T-cell (primary cell): ENCODE measurements around the gene PTPRR. TPM values are rescaled to one million over a fixed set of nuclear protein-coding genes. Genes with fewer than 3 reads are reported as not detected.

Experiments used
- ATAC-seq, 4 experiments: fragments of 200-7000 bp in 3 of 4; fragments of 150-1000 bp in 1 of 4; cut with Tn5 transposase; replicated peaks in 1 of 4; 1 replicate in 3 of 4; 2 replicates in 1 of 4; pipeline ENCODE4 v1.10.0; 2021; ENCODE audit warnings: moderate library complexity in 3 of 4, mild to moderate bottlenecking in 2 of 4, moderate number of reproducible peaks in 1 of 4
- CTCF ChIA-PET, 2 donors: fragments of 300-600 bp; sonication (Branson Sonifier 250); formaldehyde crosslinking; loops; one replicate each; lab custom pipeline; 2022; ENCODE audit warnings: antibody characterized with exemption in 2 of 2; lab: Charles Lee
- POLR2A ChIA-PET, 2 donors: fragments of 300-600 bp; sonication (Branson Sonifier 250); formaldehyde crosslinking; loops; one replicate each; lab custom pipeline; 2022; ENCODE audit warnings: antibody characterized with exemption in 2 of 2; lab: Charles Lee
- DNase-seq, 35 experiments: peaks; one replicate each; pipeline versions ENCODE4 v3.0.0 to v3.0.0-alpha.2; 2013 to 2023
- H3K27ac ChIP-seq: one replicate; pipeline ENCODE4 v1.5.1; 2013; ENCODE audit warnings: low read length
- H3K27me3 ChIP-seq, 2 experiments: replicated peaks in 1 of 2; 1 replicate in 1 of 2; 2 replicates in 1 of 2; pipeline versions ENCODE4 v1.6.1 to v1.7.0; 2013; ENCODE audit warnings: low read length in 1 of 2, mixed read lengths in 1 of 2; ENCODE audit not compliant: control insufficient read depth in 2 of 2, insufficient read depth in 2 of 2; ENCODE audit errors: extremely low read depth in 1 of 2
- H3K36me3 ChIP-seq, 2 donors: 1 replicate in 1 of 2; 2 replicates in 1 of 2; pipeline versions ENCODE4 v1.6.1 to v1.7.0; 2013; ENCODE audit warnings: low read length in 1 of 2; ENCODE audit not compliant: control insufficient read depth in 2 of 2, insufficient read depth in 1 of 2; ENCODE audit errors: extremely low read depth in 1 of 2
- H3K4me1 ChIP-seq, 2 experiments: 1 replicate in 1 of 2; 2 replicates in 1 of 2; pipeline versions ENCODE4 v1.6.1 to v1.7.0; 2013; ENCODE audit warnings: low read length in 2 of 2, mixed read lengths in 1 of 2; ENCODE audit not compliant: insufficient read depth in 2 of 2, control insufficient read depth in 1 of 2; ENCODE audit errors: extremely low read depth in 1 of 2
- H3K4me3 ChIP-seq, 2 donors: 1 replicate in 1 of 2; 2 replicates in 1 of 2; pipeline versions ENCODE4 v1.5.1 to v1.7.0; 2013; ENCODE audit warnings: mild to moderate bottlenecking in 2 of 2, low read length in 1 of 2, moderate library complexity in 1 of 2; ENCODE audit not compliant: control insufficient read depth in 1 of 2; ENCODE audit errors: extremely low read depth in 1 of 2
- H3K9me3 ChIP-seq: 2 replicates; pipeline ENCODE4 v1.7.0; 2013
- H3K27ac Mint-ChIP-seq, 2 donors: one replicate each; pipeline ENCODE4 v1.8.0; 2020 to 2021; ENCODE audit warnings: mild to moderate bottlenecking in 2 of 2, mixed read lengths in 2 of 2
- H3K27me3 Mint-ChIP-seq, 2 donors: one replicate each; pipeline ENCODE4 v1.8.0; 2021 to 2022; ENCODE audit warnings: mixed read lengths in 2 of 2
- H3K36me3 Mint-ChIP-seq: one replicate; pipeline ENCODE4 v1.8.0; 2021; ENCODE audit warnings: mixed read lengths
- H3K4me1 Mint-ChIP-seq, 3 donors: one replicate each; pipeline ENCODE4 v1.8.0; 2020 to 2022; ENCODE audit warnings: mixed read lengths in 3 of 3, mild to moderate bottlenecking in 1 of 3
- H3K4me3 Mint-ChIP-seq, 3 donors: one replicate each; pipeline ENCODE4 v1.8.0; 2020 to 2022; ENCODE audit warnings: mild to moderate bottlenecking in 3 of 3, mixed read lengths in 3 of 3, moderate library complexity in 3 of 3
- H3K9me3 Mint-ChIP-seq, 3 donors: one replicate each; pipeline ENCODE4 v1.8.0; 2020 to 2022; ENCODE audit warnings: mixed read lengths in 3 of 3
- WGBS: methylation state at CpG from one replicate; pipeline ENCODE4 v1.1.5; 2013; ENCODE audit warnings: missing lambda C conversion rate; ENCODE audit not compliant: insufficient coverage; 5-methylcytosine and 5-hydroxymethylcytosine counted together
- total RNA-seq, 35 experiments: library from RNA in 6 of 35; stranded (reverse) in 6 of 35; fragments of 120-200 nt in 1 of 35; gene quantifications; one replicate each; pipeline versions ENCODE4 v1.2.1 to v1.2.4 and lab custom pipeline; 2013 to 2026

The PTPRR gene
- total RNA-seq, 5 donors from 2014 or later (not counting 1 experiment from before 2014, with no cell fraction given): not detected

DNA sequence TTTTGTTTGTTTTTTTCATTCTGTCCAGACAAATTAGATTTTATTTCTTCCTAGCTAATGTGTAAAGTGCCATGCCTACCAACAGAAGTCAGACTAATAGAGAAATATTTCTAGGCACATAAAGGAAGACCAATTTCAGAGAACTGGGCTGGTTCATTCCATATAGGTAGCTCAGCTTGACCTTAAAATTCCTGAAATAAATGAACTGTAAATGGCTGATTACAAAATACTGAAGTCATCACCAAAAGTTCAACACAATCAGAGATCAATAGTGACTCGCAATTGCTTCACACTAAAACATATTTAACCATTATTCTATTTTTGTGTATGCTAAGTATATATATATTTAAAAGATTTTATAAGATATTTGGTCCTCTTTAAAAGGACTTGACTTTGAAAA lies 317.5 kb downstream of the PTPRR start:
- Histone ChIP-seq H3K4me3 (no peak overlapping the region), H3K36me3 (no peaks in the 10 kb centered on the region), H3K27ac (no peak overlapping the region), H3K9me3 (no peaks in the 10 kb centered on the region), H3K4me1 (no peaks in the 10 kb centered on the region), H3K27me3 (no peaks in the 10 kb centered on the region)
- Mint-ChIP-seq H3K27me3 (peaks cover 13 to 15% of the 10 kb centered on the region in 2 donors), H3K36me3 (no peaks in the 10 kb centered on the region), H3K9me3 (no peaks in the 10 kb centered on the region), H3K27ac (no peak overlapping the region), H3K4me1 (no peaks in the 10 kb centered on the region), H3K4me3 (no peak overlapping the region)
- ChIA-PET CTCF (no interaction called here), POLR2A (no interaction called here)
- DNase-seq: no peak
- WGBS: no CpG with 5 or more reads among the region's 1 CpG
- no peak for ATAC-seq

GRCh38 chr12:70598467-70599193 lies 321.9 kb downstream of the PTPRR start:
- Histone ChIP-seq H3K27me3 (no peaks in the 10 kb centered on the region), H3K36me3 (no peaks in the 10 kb centered on the region), H3K4me3 (no peak overlapping the region), H3K9me3 (no peaks in the 10 kb centered on the region), H3K27ac (no peak overlapping the region), H3K4me1 (no peaks in the 10 kb centered on the region)
- ChIA-PET POLR2A (no interaction called here), CTCF (no interaction called here)
- DNase-seq (no peak), ATAC-seq (no peak)
- peaks cover 2 to 9% of the 10 kb centered on the region in 2 donors for H3K27me3 Mint-ChIP-seq
- H3K36me3 Mint-ChIP-seq: no peaks in the 10 kb centered on the region
- H3K27ac Mint-ChIP-seq: no peak overlapping the region
- no CpG with 5 or more reads among the region's 4 CpGs for WGBS
- H3K4me1 Mint-ChIP-seq: no peaks in the 10 kb centered on the region
- H3K9me3 Mint-ChIP-seq: peaks cover 0 to 4% (median 0%) of the 10 kb centered on the region in 3 donors
- no peak overlapping the region for H3K4me3 Mint-ChIP-seq

DNA sequence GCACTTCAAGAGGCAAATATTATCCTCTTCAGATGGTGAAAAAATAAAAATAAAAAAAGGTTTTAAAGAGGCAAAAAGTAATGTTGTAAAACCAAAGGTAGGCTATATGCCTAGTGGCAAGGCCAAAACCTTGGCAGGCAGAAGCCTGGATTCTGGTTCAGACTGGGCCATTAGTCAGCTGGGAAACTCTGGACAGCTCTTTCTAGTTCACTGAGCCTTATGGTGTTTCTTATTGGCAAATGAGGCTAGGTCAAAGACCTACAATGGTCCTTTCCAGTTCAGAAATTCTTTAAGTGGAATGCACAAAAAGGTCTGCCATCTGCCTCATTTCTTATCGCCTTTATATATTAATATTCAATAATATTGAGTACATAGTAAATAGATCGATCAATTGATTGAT lies 327.9 kb downstream of the PTPRR start:
- Histone ChIP-seq H3K27me3 (no peaks in the 10 kb centered on the region), H3K4me3 (no peak overlapping the region), H3K27ac (no peak overlapping the region), H3K36me3 (no peaks in the 10 kb centered on the region), H3K9me3 (no peaks in the 10 kb centered on the region), H3K4me1 (no peaks in the 10 kb centered on the region)
- no CpG with 5 or more reads among the region's 2 CpGs for WGBS
- Mint-ChIP-seq H3K27ac (no peak overlapping the region), H3K4me3 (no peak overlapping the region), H3K4me1 (no peaks in the 10 kb centered on the region), H3K27me3 (peaks cover 14 to 15% of the 10 kb centered on the region in 2 donors), H3K36me3 (no peaks in the 10 kb centered on the region), H3K9me3 (peaks cover 0 to 4% (median 0%) of the 10 kb centered on the region in 3 donors)
- CTCF ChIA-PET: interaction anchor here in 1 of 2 donors (0.6 to 1.0 kb wide), 3 partner anchors 10 to 713 kb away, joined by 3 to 4 read pairs (median 3); no protein-coding TSS in a partner anchor
- no peak for DNase-seq
- no peak for ATAC-seq
- POLR2A ChIA-PET: interaction anchor here in 1 of 2 donors (0.6 kb wide), 1 partner anchor 10 kb away, joined by 4 read pairs; no protein-coding TSS in a partner anchor

DNA sequence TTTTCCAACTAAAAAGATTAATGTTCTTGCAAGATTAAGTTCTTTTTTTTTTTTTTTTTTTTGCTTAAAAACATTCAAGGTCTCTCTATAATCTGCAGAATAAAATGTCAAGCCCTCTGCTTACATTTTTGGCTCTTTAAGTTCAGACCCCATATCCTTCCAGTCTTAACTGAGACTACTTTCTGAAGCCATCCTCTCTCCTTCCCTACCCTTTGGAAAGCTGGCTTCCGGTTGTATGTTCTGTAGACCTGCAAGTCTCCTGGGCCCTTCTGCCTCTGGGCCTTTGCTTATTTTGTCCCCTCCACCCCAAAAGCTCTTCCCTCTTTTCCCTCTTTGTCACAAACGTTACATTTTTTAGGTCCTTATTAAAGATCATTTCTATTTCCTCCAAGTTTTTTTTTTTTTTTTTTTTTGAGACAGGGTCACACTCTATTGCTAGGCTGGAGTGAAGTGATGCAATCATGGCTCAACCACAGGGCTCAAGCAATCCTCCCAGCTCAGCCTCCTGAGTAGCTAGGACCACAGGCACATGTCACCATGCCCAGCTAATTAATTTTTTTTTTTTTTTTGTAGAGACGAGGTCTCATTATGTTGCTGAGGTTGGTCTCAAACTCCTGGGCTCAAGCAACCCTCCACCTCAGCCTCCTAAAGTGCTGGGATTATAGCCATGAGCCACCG lies 329.9 kb downstream of the PTPRR start:
- POLR2A ChIA-PET: interaction anchor here in 1 of 2 donors (0.6 kb wide), 1 partner anchor 711 kb away, joined by 5 read pairs; no protein-coding TSS in a partner anchor
- Mint-ChIP-seq H3K4me3 (no peak overlapping the region), H3K4me1 (no peaks in the 10 kb centered on the region), H3K27ac (no peak overlapping the region), H3K36me3 (no peaks in the 10 kb centered on the region), H3K9me3 (peaks cover 0 to 6% (median 4%) of the 10 kb centered on the region in 3 donors), H3K27me3 (peaks cover 22 to 27% of the 10 kb centered on the region in 2 donors)
- ATAC-seq (no peak), DNase-seq (no peak)
- H3K4me1 ChIP-seq: no peaks in the 10 kb centered on the region
- CTCF ChIA-PET: interaction anchor here (0.6 to 1.7 kb wide), 9 partner anchors 10 to 1156 kb away, joined by 3 to 13 read pairs (median 4); no protein-coding TSS in a partner anchor
- H3K36me3 ChIP-seq: no peaks in the 10 kb centered on the region
- 92% methylated on average over 1 of the region's 4 CpGs for WGBS
- H3K4me3 ChIP-seq: no peak overlapping the region
- no peak overlapping the region for H3K27ac ChIP-seq
- no peaks in the 10 kb centered on the region for H3K9me3 ChIP-seq
- H3K27me3 ChIP-seq: no peaks in the 10 kb centered on the region

- no peak overlapping the region for H3K27ac Mint-ChIP-seq
- no peaks in the 10 kb centered on the region for H3K36me3 ChIP-seq
- no peaks in the 10 kb centered on the region for H3K9me3 ChIP-seq
- no peaks in the 10 kb centered on the region for H3K27me3 ChIP-seq
- peaks cover 22 to 26% of the 10 kb centered on the region in 2 donors for H3K27me3 Mint-ChIP-seq
- H3K4me1 Mint-ChIP-seq: no peaks in the 10 kb centered on the region
- ATAC-seq (peak in 3 of 4 experiments; percentile 38 to 73 (median 45)), DNase-seq (peak in 30 of 35 experiments; percentile 3 to 55 (median 29))
- no peaks in the 10 kb centered on the region for H3K4me1 ChIP-seq
- no peak overlapping the region for H3K27ac ChIP-seq
- no peaks in the 10 kb centered on the region for H3K36me3 Mint-ChIP-seq
- no peak overlapping the region for H3K4me3 ChIP-seq
- no peak overlapping the region for H3K4me3 Mint-ChIP-seq
- peaks cover 0 to 6% (median 4%) of the 10 kb centered on the region in 3 donors for H3K9me3 Mint-ChIP-seq
- ChIA-PET POLR2A (interaction anchor here in 1 of 2 donors (0.6 kb wide), 1 partner anchor 711 kb away, joined by 5 read pairs; no protein-coding TSS in a partner anchor), CTCF (interaction anchor here (0.6 to 1.7 kb wide), 8 partner anchors 11 to 1156 kb away, joined by 3 to 13 read pairs (median 4); no protein-coding TSS in a partner anchor)
- 0% methylated on average over 1 of the region's 6 CpGs for whole genome bisulfite sequencing
These were observed 330.5 kb downstream of the PTPRR start for GRCh38 chr12:70590051-70590450.
